NCI-H748 (cell line): Measurements from ENCODE around the gene CXCL16.
A peak's percentile ranks its signal among the peaks of the same experiment; 100 is the strongest.

Source experiments
- DNase-seq: peaks from one replicate; lab custom pipeline; 2025; ENCODE audit not compliant: unreplicated experiment; lab: John Stamatoyannopoulos, UW

CXCL16 gene, protein sequence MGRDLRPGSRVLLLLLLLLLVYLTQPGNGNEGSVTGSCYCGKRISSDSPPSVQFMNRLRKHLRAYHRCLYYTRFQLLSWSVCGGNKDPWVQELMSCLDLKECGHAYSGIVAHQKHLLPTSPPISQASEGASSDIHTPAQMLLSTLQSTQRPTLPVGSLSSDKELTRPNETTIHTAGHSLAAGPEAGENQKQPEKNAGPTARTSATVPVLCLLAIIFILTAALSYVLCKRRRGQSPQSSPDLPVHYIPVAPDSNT

DNA sequence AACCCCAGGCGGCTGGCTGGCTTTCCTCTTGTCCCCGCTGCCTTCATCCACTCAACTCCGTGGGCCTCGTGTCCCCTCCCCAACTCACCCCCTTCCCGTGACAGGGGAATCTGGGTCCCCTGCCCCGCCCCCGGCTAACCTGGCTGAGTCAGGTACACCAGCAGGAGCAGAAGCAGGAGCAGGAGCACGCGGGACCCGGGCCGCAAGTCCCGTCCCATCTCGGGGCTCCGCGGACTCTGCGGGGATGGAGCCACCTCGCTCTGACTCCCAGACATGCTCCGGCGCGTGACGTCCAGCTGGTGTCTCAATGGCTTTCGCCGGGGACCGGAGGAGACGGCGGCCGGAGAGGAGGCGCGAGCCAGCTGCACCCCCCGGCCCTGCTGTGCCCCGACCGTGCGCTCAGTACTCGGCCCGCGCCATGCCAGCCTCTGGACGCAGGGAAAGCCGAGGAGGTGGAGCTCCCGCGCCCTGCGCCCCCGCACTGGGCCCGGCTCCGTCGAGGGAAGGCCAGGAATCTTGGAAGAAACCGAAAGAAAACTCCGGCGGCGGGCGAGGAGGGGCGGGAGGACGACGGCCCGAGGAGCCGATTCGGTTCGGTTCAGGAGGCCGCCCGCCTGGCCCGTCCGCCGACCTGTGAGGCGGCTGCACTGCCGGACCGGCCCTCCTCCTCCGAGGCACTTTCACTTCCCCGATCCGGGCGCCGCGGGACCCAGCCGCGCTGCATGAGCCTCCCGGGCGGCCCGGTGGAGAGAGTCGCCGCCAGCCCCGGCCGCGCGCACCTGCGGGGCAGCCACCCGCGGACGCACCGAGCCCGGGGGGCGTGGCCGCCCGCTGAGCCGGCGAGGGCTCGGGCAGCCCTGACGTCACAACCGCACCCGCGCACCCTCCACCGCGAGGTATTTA is at the start of gene CXCL16, which contains the start of gene ZMYND15:
Gene CXCL16, minus strand, starts transcription at position 807 of the 903 bp plus-strand sequence. Its CDS starts 589 bp downstream, at position 218.
Gene ZMYND15, plus strand, starts transcription at position 712 of the 903 bp plus-strand sequence. CDS start 716 bp downstream, outside the sequence.
- peak; percentile 45 for DNase-seq

DNA sequence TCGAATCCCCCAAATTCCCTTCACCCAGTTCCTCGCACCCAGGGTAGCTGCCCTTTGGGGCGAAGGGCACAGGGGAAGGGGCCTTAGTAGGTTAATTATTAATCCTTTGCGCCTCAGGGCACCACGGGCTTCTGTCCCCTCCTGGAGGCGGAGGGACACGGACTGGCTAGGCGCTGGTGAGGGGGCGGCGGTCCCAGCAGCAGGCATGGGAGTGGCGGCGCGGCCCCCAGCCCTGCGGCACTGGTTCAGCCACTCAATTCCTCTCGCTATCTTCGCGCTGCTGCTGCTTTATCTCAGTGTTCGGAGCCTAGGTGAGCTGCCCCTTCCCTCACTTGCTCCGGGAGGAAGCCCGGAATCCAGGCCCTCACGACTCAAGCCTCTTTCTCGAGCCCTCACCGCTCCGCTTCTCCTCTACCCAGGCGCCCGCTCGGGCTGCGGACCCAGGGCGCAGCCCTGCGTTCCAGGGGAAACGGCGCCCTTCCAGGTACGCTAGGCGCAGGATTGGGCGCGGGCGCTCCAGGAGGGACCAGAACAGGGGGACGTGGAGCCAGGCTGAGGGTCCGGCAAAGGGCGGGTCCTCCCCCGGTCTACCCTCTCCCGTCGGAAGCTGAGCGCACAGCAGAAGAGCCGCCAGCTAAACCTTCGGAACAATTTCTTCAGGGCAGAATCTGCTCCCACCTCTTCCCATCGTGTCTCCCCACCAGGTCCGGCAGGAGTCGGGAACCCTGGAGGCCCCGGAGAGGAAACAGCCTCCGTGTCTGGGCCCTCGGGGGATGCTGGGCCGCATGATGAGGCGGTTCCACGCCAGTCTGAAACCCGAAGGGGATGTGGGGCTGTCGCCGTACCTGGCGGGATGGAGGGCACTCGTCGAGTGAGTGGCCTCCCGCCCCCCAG is 49.3 kb upstream of the CXCL16 start, which contains the start of gene GLTPD2:
Gene GLTPD2, plus strand, starts transcription at position 158 of the 894 bp plus-strand sequence. Its CDS starts 48 bp downstream, at position 206.
- peak; percentile 62 for DNase-seq

- DNase-seq, result no peak
Measured at GRCh38 chr17:4788159-4788806, 48.6 kb upstream of the CXCL16 start.

DNA sequence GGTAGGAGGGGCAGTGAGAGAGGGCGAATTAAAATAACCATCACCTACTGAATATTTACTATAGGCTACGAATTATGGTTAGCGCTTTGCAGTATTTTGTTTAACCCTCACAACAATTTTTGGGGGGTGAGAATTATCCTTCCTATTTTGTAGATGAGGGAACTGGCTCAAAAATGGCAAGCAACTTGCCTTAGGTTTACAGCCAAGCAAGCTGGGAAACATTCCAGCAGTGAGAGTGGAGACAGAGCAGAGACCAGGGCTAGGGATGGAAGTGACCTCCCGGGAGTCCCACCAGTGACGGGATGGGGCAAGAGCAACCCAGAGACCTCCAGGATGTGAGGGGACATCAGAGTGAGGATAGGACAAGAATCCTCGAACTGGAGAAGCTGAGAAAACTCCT is 46.8 kb upstream of the CXCL16 start:
- DNase-seq, result no peak

GRCh38 chr17:4786106-4786511 is 46.4 kb upstream of the CXCL16 start, which contains the start of gene VMO1:
VMO1 (minus strand) TSS chr17:4786364; CDS start chr17:4786352, 12 bp downstream.
- no peak for DNase-seq

DNA sequence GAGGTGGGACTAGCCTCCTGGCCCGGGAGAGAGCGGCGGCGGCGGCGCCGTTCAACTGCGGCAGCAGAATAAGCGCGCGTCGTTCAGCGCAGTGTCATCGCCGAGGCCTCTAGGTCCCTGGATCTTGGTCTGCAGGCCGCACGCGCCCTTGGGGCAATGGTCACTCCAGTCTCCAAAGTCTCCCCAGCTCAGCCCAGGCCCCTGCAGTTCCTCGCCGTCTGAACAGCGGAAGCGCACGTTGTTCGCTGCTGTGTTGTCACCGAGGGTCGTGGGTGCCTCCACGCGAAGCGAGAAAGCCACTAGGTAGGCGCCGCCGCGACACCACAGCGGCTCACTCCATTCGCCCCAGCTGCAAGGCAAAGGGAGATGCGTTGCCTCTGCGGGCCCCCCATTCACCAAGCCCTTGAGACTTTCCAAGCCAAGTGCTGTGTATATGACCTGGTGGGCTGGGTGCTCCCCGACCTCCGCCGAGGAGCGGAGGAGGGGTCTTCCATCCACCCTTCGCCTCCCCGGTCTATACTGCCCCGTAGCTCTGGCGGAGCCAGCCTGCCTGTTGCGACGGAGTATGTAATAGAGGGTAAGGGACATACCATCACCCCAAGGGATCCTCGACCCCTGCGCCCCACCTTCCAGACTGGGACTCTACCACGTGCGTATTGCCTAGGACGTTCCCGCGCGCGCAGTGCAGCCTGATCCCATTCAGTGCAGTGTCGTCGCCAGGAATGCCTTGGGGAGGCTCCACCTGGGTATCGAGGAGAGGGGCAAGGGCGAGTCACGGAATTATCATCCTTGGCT is 45.8 kb upstream of the CXCL16 start:
- DNase-seq, result no peak

DNA sequence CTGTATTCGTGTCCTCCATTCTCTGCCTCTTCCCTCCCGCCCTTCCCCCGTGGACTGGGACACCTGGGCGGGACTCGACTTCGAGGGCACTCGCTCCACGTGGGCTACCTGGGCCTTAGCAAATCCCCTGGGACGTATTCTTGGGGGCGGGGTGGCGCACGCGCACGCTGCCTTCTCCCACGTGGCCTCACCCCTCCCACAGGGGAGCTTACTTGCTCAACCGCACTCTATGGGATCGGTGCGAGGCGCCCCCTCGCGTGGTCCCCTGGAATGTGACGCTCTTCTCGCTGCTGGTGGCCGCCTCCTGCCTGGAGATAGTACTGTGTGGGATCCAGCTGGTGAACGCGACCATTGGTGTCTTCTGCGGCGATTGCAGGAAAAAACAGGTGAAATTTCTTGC is 42.9 kb upstream of the CXCL16 start:
- DNase-seq, result no peak

DNA sequence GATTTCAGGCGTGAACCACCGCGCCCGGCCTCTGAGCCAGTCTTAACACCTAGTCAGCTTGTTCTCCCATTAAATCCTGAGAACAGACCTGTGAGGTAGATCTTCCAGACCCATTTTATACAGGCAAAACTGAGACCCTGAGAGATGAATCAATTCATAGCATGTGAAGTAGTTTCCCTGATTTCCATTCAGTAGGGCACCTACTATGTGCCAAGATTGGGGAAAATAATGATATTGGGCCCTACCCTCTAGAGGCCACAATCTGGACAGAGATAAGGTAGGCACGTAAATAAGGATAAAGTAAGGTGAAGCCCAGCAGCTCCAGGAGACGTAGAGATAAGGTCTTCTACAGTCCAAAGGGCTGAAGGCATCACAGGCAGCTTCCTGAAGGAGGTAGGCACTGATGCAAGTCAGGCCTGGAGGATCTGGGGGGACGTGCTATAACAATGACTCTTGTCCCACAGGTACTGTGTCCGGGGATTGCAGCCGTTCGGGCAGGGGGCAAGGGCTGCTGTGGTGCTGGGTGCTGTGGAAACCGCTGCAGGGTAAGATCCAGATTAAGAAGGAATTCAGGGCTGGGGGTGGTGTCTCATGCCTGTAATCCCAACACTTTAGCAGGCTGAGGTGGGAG is 40.7 kb upstream of the CXCL16 start:
- no peak for DNase-seq

- DNase-seq, result no peak
Measured at GRCh38 chr17:4777969-4778760, 38.4 kb upstream of the CXCL16 start.

- DNase-seq, result peak; percentile 66
Measured at GRCh38 chr17:4772235-4772613, 32.5 kb upstream of the CXCL16 start.

- peak; percentile 34 for DNase-seq
Measured at GRCh38 chr17:4771519-4772234, 31.9 kb upstream of the CXCL16 start, which contains the start of gene TM4SF5. TM4SF5 (plus strand) TSS chr17:4771886; CDS start chr17:4771923, 37 bp downstream.

GRCh38 chr17:4769628-4770027 is 29.9 kb upstream of the CXCL16 start:
- DNase-seq, result no peak

GRCh38 chr17:4768298-4768697 is 28.6 kb upstream of the CXCL16 start:
- DNase-seq, result no peak

GRCh38 chr17:4766723-4767122 is 27.0 kb upstream of the CXCL16 start:
- no peak for DNase-seq

DNA sequence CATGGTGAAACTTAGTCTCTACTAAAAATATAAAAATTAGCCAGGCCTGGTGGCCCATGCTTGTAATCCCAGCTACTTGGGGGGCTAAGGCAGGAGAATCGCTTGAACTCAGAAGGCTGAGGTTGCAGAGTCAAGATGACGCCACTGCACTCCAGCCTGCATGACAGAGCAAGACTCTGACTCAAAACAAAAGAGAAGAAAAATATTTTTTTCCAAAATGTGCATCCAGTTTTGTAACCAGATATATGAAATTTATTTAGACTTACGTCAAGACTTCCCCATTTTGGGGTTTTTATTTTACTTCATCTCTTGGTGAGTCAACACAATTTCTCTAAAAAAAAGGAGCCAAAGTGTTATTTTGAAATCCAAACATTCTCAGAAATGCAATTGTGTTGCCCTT is 26.5 kb upstream of the CXCL16 start:
- DNase-seq, result no peak

- no peak for DNase-seq
Measured at GRCh38 chr17:4764595-4764994, 24.9 kb upstream of the CXCL16 start.

- no peak for DNase-seq
Measured at GRCh38 chr17:4759776-4760236, 20.1 kb upstream of the CXCL16 start.
